ENCODE measurements around the gene FBXW4. TPM values are rescaled to one million over a fixed set of nuclear protein-coding genes. Genes with fewer than 3 reads are reported as not detected.

Gene FBXW4
- total and polyA plus RNA-seq, 2 of the 8 experiments (the other 6 are each of a cell fraction or from before 2014, with no cell fraction given): 29.0 to 32.8 TPM

- DNase-seq (ENCODE audit: low read depth in 1 of 2, low spot score in 2 of 2) (peak in 1 of 2 experiments; percentile 62), FAIRE-seq (peak; percentile 42)
- H2BK12ac ChIP-seq (ENCODE audit: low read depth, low read length): peak overlapping the region; percentile 93
- ChIA-PET CTCF (ENCODE audit: partially characterized antibody) (interaction anchor here (1.0 to 1.7 kb wide), 5 partner anchors 17 to 41 kb away, joined by 3 to 8 read pairs (median 3); no protein-coding TSS in a partner anchor), POLR2A (ENCODE audit: partially characterized antibody) (interaction anchor here (0.9 to 1.5 kb wide), 6 partner anchors 9 to 140 kb away, joined by 3 to 7 read pairs (median 4); partner anchors contain the start of gene NPM3)
- 39% methylated on average over 2 of the region's 3 CpGs; no CpG with 5 or more reads in 1 of the 2 experiments for WGBS, 2 experiments (ENCODE audit: extremely low coverage in 1 of 2, insufficient coverage in 1 of 2, insufficient read length in 1 of 2, insufficient replicate concordance in 2 of 2, low coverage in 1 of 2, low lambda C conversion rate in 2 of 2, missing lambda C conversion rate in 1 of 2)
- peak overlapping the region; percentile 85 for H2BK120ac ChIP-seq (replicated peaks; ENCODE audit: low read depth, low read length)
- H3K9ac ChIP-seq (replicated peaks in 1 of 4; ENCODE audit: extremely low read depth in 1 of 4, low read depth in 3 of 4, low read length in 3 of 4): no peak overlapping the region
- H4K20me1 ChIP-seq (replicated peaks in 1 of 2; ENCODE audit: control insufficient read depth in 1 of 2, insufficient read depth in 2 of 2, low read length in 2 of 2): no peaks in the 10 kb centered on the region
- H4K8ac ChIP-seq (ENCODE audit: extremely low read depth, insufficient read depth, low read length): no peak overlapping the region
- no peak overlapping the region for H3K23ac ChIP-seq (ENCODE audit: insufficient read length)
- no peak overlapping the region for H2AFZ ChIP-seq (ENCODE audit: low read length)
- no peak overlapping the region for H3K56ac ChIP-seq (replicated peaks; ENCODE audit: insufficient read length, low read depth, low read length)
- no peak overlapping the region for H3K14ac ChIP-seq (ENCODE audit: insufficient read length)
- peak overlapping the region; percentile 98 for H3K18ac ChIP-seq (ENCODE audit: extremely low read depth, low read length)
- no peaks in the 10 kb centered on the region for H3K9me3 ChIP-seq (ENCODE audit: insufficient read depth in 2 of 2, low read depth in 1 of 2, low read length in 1 of 2)
- TF ChIP-seq TAF1 (IDR thresholded peaks at IDR 0.05; ENCODE audit: low read depth, low read length) (no peak), ASH2L (IDR thresholded peaks at IDR 0.05; ENCODE audit: low read length) (peak; percentile 65), BACH1 (IDR thresholded peaks at IDR 0.05; ENCODE audit: low read length) (peak; percentile 11; the same call in 1 of the 2 replicates), POLR2AphosphoS5 (IDR thresholded peaks at IDR 0.05; ENCODE audit: low read depth, low read length) (no peak), HDAC2 (IDR thresholded peaks at IDR 0.05; ENCODE audit: borderline replicate concordance in 1 of 2, low read depth in 2 of 2, low read length in 2 of 2) (peak in 1 of 2 experiments; percentile 70; a peak in 1 of 4 replicates)
- no peaks in the 10 kb centered on the region; the same call in 1 of the 2 replicates for H3K79me1 ChIP-seq (ENCODE audit: low read depth, low read length)
- H3K4me2 ChIP-seq (ENCODE audit: insufficient read depth in 1 of 2, low read depth in 2 of 2, low read length in 2 of 2): peak overlapping the region; percentile 50 to 64; a peak in 3 of 4 replicates
- peak overlapping the region; percentile 82 for H3K27ac ChIP-seq (ENCODE audit: low read depth, low read length)
- H2BK15ac ChIP-seq (ENCODE audit: low read length): peak overlapping the region; percentile 82; the same call in 1 of the 2 replicates
- no peaks in the 10 kb centered on the region for H3K23me2 ChIP-seq (ENCODE audit: low read depth, low read length)
- H4K5ac ChIP-seq (ENCODE audit: insufficient read length, low read depth, low read length): peak overlapping the region; percentile 90
- peak overlapping the region in 1 of 4 experiments; percentile 37; a peak in 2 of 8 replicates for H3K4me3 ChIP-seq (ENCODE audit: extremely low read depth in 1 of 4, insufficient read depth in 2 of 4, low read depth in 3 of 4, low read length in 4 of 4)
- peak overlapping the region; percentile 40 for H3K4ac ChIP-seq (replicated peaks; ENCODE audit: insufficient read length, low read depth, low read length)
- no peaks in the 10 kb centered on the region for H3K27me3 ChIP-seq (replicated peaks in 1 of 4; ENCODE audit: control insufficient read depth in 3 of 4, extremely low read depth in 1 of 4, insufficient read depth in 3 of 4, low read length in 3 of 4)
- H3K36me3 ChIP-seq (ENCODE audit: control insufficient read depth in 2 of 4, insufficient read depth in 4 of 4, low read length in 3 of 4): no peaks in the 10 kb centered on the region
- no peaks in the 10 kb centered on the region for H3K79me2 ChIP-seq (ENCODE audit: control insufficient read depth in 1 of 2, insufficient read depth in 2 of 2, low read length in 2 of 2)
- peaks cover 16 to 26% (median 24%) of the 10 kb centered on the region in 4 experiments for H3K4me1 ChIP-seq (replicated peaks in 1 of 4; ENCODE audit: control insufficient read depth in 3 of 4, insufficient read depth in 4 of 4, low read length in 3 of 4)
- peak overlapping the region; percentile 93 for H2AK5ac ChIP-seq (ENCODE audit: low read depth, low read length)
- H4K91ac ChIP-seq (replicated peaks; ENCODE audit: insufficient read length, low read length): peak overlapping the region; percentile 95
- peak overlapping the region; percentile 96 for H2BK5ac ChIP-seq (ENCODE audit: low read depth, low read length)
- peak overlapping the region; percentile 91 for H2BK20ac ChIP-seq (ENCODE audit: low read length)
These were observed 51.4 kb downstream of the FBXW4 start for GRCh38 chr10:101643546-101643945.

Measured in H1 (cell line).